Fibroblast of skin of back (primary cell): ENCODE data around the gene CTNNA2.

Experiments
- DNase-seq: peaks from one replicate; pipeline ENCODE4 v3.0.0-alpha.2; 2013

Gene CTNNA2

GRCh38 chr2:80610108-80610507, 1097.3 kb downstream of the CTNNA2 start:
- DNase-seq, result no peak

- no peak for DNase-seq
These were observed 1108.8 kb downstream of the CTNNA2 start for GRCh38 chr2:80621656-80622055.

- no peak for DNase-seq
These were observed 1111.2 kb downstream of the CTNNA2 start for GRCh38 chr2:80624062-80624461.

GRCh38 chr2:80634590-80634989, 1121.7 kb downstream of the CTNNA2 start:
- no peak for DNase-seq

- no peak for DNase-seq
These were observed 1125.9 kb downstream of the CTNNA2 start for GRCh38 chr2:80638783-80639182.

- no peak for DNase-seq
These were observed 1129.6 kb downstream of the CTNNA2 start for GRCh38 chr2:80642465-80642864.

- no peak for DNase-seq
These were observed 1130.7 kb downstream of the CTNNA2 start for GRCh38 chr2:80643598-80643997.

- no peak for DNase-seq
These were observed 1138.6 kb downstream of the CTNNA2 start for GRCh38 chr2:80651435-80651834.

- DNase-seq, result no peak
These were observed 1142.4 kb downstream of the CTNNA2 start for GRCh38 chr2:80655265-80655664.

- DNase-seq, result no peak
These were observed 1157.9 kb downstream of the CTNNA2 start for GRCh38 chr2:80670763-80671162.

GRCh38 chr2:80687524-80687923, 1174.7 kb downstream of the CTNNA2 start:
- DNase-seq, result no peak

GRCh38 chr2:80689106-80689505, 1176.3 kb downstream of the CTNNA2 start:
- DNase-seq, result no peak
